Endothelial cell of umbilical vein (primary cell): ENCODE data around the gene SRCIN1. TPM values are rescaled to one million over a fixed set of nuclear protein-coding genes. Genes with fewer than 3 reads are reported as not detected.
A peak's percentile ranks its signal among the peaks of the same experiment; 100 is the strongest.
"Not testable (repeated sequence)": the region's sequence is repeated elsewhere in the genome, so short reads cannot be mapped to it uniquely, and the experiment has no call there.

Experiments
- BruUV-seq: library from RNA; stranded (reverse); fragments of 400-500 nt; replicated peaks from 2 replicates; lab custom pipeline; 2021; lab: Mats Ljungman, UMichigan
- CTCF ChIA-PET: fragments of 300-600, 350-600 bp; sonication (Branson Sonifier 250); formaldehyde crosslinking; loops from one replicate; lab custom pipeline; 2021; ENCODE audit warnings: antibody characterized with exemption, inconsistent platforms; lab: Charles Lee
- POLR2A ChIA-PET: fragments of 300-600, 350-600 bp; sonication (Branson Sonifier 250); formaldehyde crosslinking; loops from one replicate; lab custom pipeline; 2021; ENCODE audit warnings: antibody characterized with exemption, inconsistent platforms; lab: Charles Lee
- DNase-seq: peaks from one replicate; pipeline ENCODE4 v3.0.0-alpha.2; 2011; ENCODE audit warnings: low read depth, low spot score
- FAIRE-seq: peaks from 2 replicates; lab custom pipeline; 2011; peaks lifted over from hg19 to GRCh38; lab: Jason Lieb, UNC
- H2AFZ ChIP-seq: 2 replicates; pipeline ENCODE4 v1.6.0; 2012; ENCODE audit warnings: low read depth, low read length, control low read depth, inconsistent platforms
- H3K27ac ChIP-seq: 2 replicates; pipeline ENCODE4 v1.5.1; 2011; ENCODE audit warnings: low read depth, mild to moderate bottlenecking, control low read depth, low read length, moderate library complexity; ENCODE audit not compliant: insufficient read depth
- H3K27me3 ChIP-seq, 2 experiments: 2 replicates each; pipeline versions ENCODE4 v1.6.0 to v1.6.1; 2011; ENCODE audit warnings: low read length in 2 of 2, mixed read lengths in 1 of 2; ENCODE audit not compliant: control insufficient read depth in 2 of 2, insufficient read depth in 2 of 2
- H3K36me3 ChIP-seq, 2 experiments: 2 replicates in 1 of 2; 3 replicates in 1 of 2; pipeline ENCODE4 v1.5.1; 2011; ENCODE audit warnings: low read length in 2 of 2, mild to moderate bottlenecking in 1 of 2, moderate library complexity in 1 of 2; ENCODE audit not compliant: control insufficient read depth in 2 of 2, insufficient read depth in 2 of 2; ENCODE audit errors: extremely low read depth in 1 of 2
- H3K4me1 ChIP-seq: 3 replicates; pipeline ENCODE4 v1.5.1; 2011; ENCODE audit warnings: mild to moderate bottlenecking, low read length; ENCODE audit not compliant: control insufficient read depth, insufficient read depth; ENCODE audit errors: extremely low read depth
- H3K4me2 ChIP-seq: 2 replicates; pipeline ENCODE4 v1.6.1; 2011; ENCODE audit warnings: low read length, control low read depth, mixed read lengths; ENCODE audit not compliant: insufficient read depth
- H3K4me3 ChIP-seq, 3 experiments: fragments of 200-600 bp in 1 of 3; sonication (generic), shearing (Covaris generic) in 1 of 3; replicated peaks in 1 of 3; 2 replicates each; pipeline ENCODE4 v1.5.1; 2011 to 2016; ENCODE audit warnings: control low read depth in 3 of 3, low read length in 3 of 3, mild to moderate bottlenecking in 2 of 3, inconsistent platforms in 1 of 3, low read depth in 1 of 3, moderate library complexity in 1 of 3; ENCODE audit not compliant: insufficient read depth in 1 of 3
- H3K79me2 ChIP-seq: 2 replicates; pipeline ENCODE4 v1.6.0; 2012; ENCODE audit warnings: low read length, inconsistent platforms; ENCODE audit not compliant: control insufficient read depth, insufficient read depth
- H3K9ac ChIP-seq: replicated peaks from 2 replicates; pipeline ENCODE3; 2011; ENCODE audit warnings: low read length, control low read depth; ENCODE audit not compliant: insufficient read depth; ENCODE audit errors: extremely low read depth
- H3K9me1 ChIP-seq: replicated peaks from 3 replicates; pipeline ENCODE4 v1.6.0; 2011; ENCODE audit warnings: mild to moderate bottlenecking, low read length; ENCODE audit not compliant: control insufficient read depth, insufficient read depth; ENCODE audit errors: extremely low read depth
- H3K9me3 ChIP-seq: replicated peaks from 2 replicates; pipeline ENCODE4 v1.5.1; 2012; ENCODE audit warnings: low read length, inconsistent platforms; ENCODE audit not compliant: control insufficient read depth, insufficient read depth
- H4K20me1 ChIP-seq: replicated peaks from 2 replicates; pipeline ENCODE3; 2011; ENCODE audit warnings: mild to moderate bottlenecking, low read length; ENCODE audit not compliant: control insufficient read depth, insufficient read depth; ENCODE audit errors: extremely low read depth
- POLR2AphosphoS5 ChIP-seq: IDR thresholded peaks from 2 replicates; pipeline ENCODE4 v1.6.1; 2012; ENCODE audit warnings: low read depth, mild to moderate bottlenecking, control low read depth, low read length, moderate library complexity; ENCODE audit not compliant: insufficient read depth
- dilution Hi-C: fragments of 300-500 bp; cut with MboI; formaldehyde crosslinking; loops from one replicate; pipeline ENCODE4 v1.15.0; 2019; ENCODE audit warnings: low sequenced_read_pairs; ENCODE audit not compliant: extremely low pct_ligation_motif_present
- intact Hi-C: fragments of 100-400 bp; cut with micrococcal nuclease; formaldehyde crosslinking; loops from one replicate; pipeline ENCODE4 v1.10.0; 2022
- polyA plus RNA-seq, 4 experiments: library from polyadenylated mRNA; depleted of rRNA in 3 of 4; stranded (reverse) in 3 of 4; unstranded in 1 of 4; fragments of >200 nt; gene quantifications; 2 replicates each; pipeline versions ENCODE4 v1.2.1 to v1.2.3, GENCODE V29; 2011 to 2012; ENCODE audit warnings: missing spikeins in 1 of 4
- total RNA-seq: library from RNA; stranded (reverse); gene quantifications from 2 replicates; pipeline ENCODE4 v1.2.3, GENCODE V29; 2021
- TF ChIP-seq, protein P1 (sequence below): IDR thresholded peaks from 2 replicates; pipeline ENCODE4 v1.6.1; 2011; ENCODE audit not compliant: insufficient read depth, insufficient read length

SRCIN1 gene
- total and polyA plus RNA-seq, 2 donors (not counting 3 experiments of a cell fraction or from before 2014, with no cell fraction given), result 0.15 to 0.35 TPM

GRCh38 chr17:38498353-38498752, 107.4 kb downstream of the SRCIN1 start:
- dilution Hi-C loops (no loop called here), intact Hi-C loops (no loop called here)
- no peaks in the 10 kb centered on the region for H4K20me1 ChIP-seq
- peaks cover 2% of the 10 kb centered on the region for H3K79me2 ChIP-seq
- ChIA-PET POLR2A (no interaction called here), CTCF (no interaction called here)
- H3K9me3 ChIP-seq, result no peaks in the 10 kb centered on the region
- H3K27ac ChIP-seq, result no peak overlapping the region
- peaks cover 11 to 45% of the 10 kb centered on the region in 2 experiments for H3K36me3 ChIP-seq
- H3K4me3 ChIP-seq, result no peak overlapping the region
- H3K9me1 ChIP-seq, result no peaks in the 10 kb centered on the region
- no peak overlapping the region for H3K9ac ChIP-seq
- FAIRE-seq (no peak), DNase-seq (no peak)
- TF ChIP-seq POLR2AphosphoS5, result peak; percentile 9
- TF ChIP-seq, protein P1, sequence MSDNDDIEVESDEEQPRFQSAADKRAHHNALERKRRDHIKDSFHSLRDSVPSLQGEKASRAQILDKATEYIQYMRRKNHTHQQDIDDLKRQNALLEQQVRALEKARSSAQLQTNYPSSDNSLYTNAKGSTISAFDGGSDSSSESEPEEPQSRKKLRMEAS, result no peak
- no peaks in the 10 kb centered on the region for H3K27me3 ChIP-seq
- no peak overlapping the region for H3K4me2 ChIP-seq
- H2AFZ ChIP-seq, result no peak overlapping the region
- no peaks in the 10 kb centered on the region for H3K4me1 ChIP-seq
- BruUV-seq, result no TSS peak

GRCh38 chr17:38497656-38498055, 108.1 kb downstream of the SRCIN1 start:
- H3K4me3 ChIP-seq, DNase-seq, H3K9me1 ChIP-seq, H3K9me3 ChIP-seq, H3K27me3 ChIP-seq, H3K9ac ChIP-seq, POLR2A ChIA-PET, H3K79me2 ChIP-seq, H3K27ac ChIP-seq, dilution Hi-C loops, H2AFZ ChIP-seq, BruUV-seq, H3K4me2 ChIP-seq, H4K20me1 ChIP-seq, intact Hi-C loops, CTCF ChIA-PET, H3K4me1 ChIP-seq, FAIRE-seq: not testable (repeated sequence)
- H3K36me3 ChIP-seq, result peaks cover 11 to 45% of the 10 kb centered on the region in 2 experiments

DNA sequence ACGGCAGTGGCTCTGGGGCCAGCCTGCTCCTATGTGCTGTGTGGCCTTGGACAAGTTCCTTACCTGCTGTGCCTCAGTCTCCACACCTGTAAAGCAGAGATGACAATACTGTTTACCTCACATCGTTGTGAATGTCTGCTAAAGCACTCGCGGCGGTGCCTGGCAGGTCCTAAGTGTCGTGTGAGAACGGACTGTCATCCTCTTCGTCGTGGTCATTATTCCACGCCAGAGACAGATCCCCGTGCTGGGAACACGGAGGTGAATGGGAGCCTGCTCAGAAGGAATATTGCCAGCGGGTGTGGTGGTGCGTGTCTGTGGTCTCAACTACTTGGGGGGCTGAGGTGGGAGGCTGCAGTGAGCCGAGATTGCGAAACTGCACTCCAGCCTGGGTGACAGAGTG, 111.6 kb downstream of the SRCIN1 start:
- H3K27me3 ChIP-seq, H3K27ac ChIP-seq, H3K9me3 ChIP-seq, DNase-seq, H3K4me1 ChIP-seq, H3K4me3 ChIP-seq, H2AFZ ChIP-seq, dilution Hi-C loops, H3K79me2 ChIP-seq, FAIRE-seq, H4K20me1 ChIP-seq, H3K9ac ChIP-seq, CTCF ChIA-PET, BruUV-seq, H3K9me1 ChIP-seq, POLR2A ChIA-PET, H3K4me2 ChIP-seq: not testable (repeated sequence)
- intact Hi-C loops, result loop anchor here (5.0 kb wide), 1 partner anchor 142 kb away; the partner anchor contains the start of gene SOCS7
- peaks cover 12 to 61% of the 10 kb centered on the region in 2 experiments for H3K36me3 ChIP-seq
